GM19463 (cell line): Measurements from ENCODE around the gene CCL4L2.
"Not testable (repeated sequence)": the region's sequence is repeated elsewhere in the genome, so short reads cannot be mapped to it uniquely, and the experiment has no call there.

Experiments used
- ATAC-seq: cut with Tn5 transposase; IDR thresholded peaks from one replicate; pipeline ENCODE4 v1.9.1; 2021; ENCODE audit warnings: mild to moderate bottlenecking, moderate library complexity; ENCODE audit not compliant: unreplicated experiment

CCL4L2 gene

DNA sequence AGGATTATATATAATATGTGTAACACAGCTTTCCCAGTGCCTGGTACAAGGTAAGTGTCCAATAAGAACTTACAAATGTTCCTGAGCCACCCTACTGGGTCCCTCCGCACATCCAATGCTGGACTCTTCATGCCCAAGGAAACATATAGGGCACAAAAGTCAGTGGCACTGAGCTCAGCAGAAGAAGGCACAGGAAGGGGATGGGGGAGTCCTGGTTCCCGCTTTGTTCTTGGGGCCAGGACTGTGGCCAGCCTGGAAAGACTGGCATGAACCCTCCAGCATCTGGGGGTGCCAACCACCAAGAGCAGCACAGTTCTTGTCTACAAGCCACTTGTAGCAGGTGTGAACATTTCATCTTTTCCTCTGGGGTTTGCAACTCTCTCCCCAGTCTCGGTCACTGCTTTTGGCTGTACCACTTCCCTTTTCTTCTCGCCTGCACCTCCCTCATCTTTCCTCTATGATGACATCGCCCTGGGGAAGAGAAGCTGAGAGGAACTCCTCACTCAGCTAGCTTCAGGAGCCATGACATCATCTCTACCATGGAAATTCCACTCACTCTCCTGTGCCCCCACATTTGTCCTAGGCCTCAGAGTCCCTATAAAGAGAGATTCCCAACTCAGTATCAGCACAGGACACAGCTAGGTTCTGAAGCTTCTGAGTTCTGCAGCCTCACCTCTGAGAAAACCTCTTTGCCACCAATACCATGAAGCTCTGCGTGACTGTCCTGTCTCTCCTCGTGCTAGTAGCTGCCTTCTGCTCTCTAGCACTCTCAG, at the start of gene CCL4L2:
CCL4L2 (plus strand) TSS at position 625 of the 773 bp plus-strand sequence.
- peak; percentile 68 for ATAC-seq

DNA sequence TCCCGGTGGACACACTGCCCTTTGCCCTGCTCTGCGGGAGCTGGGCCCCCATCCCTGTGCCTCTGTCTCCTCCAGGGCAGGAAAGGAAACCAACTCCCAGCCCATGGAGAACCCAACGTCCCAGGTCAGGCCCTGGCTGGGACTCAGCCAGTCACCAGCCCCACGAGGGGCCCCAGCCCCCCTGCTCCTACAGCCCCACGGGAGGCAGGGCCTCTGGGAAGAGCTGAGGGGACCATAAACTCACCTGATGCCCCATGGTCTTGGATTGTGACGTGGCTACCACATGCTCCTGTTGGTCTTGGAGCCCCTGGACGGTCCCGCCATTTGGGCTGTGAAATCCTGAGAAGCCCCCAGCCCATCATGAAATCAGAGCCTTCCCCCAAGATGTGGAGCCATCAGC, 42.0 kb upstream of the CCL4L2 start:
- not testable (repeated sequence) for ATAC-seq

DNA sequence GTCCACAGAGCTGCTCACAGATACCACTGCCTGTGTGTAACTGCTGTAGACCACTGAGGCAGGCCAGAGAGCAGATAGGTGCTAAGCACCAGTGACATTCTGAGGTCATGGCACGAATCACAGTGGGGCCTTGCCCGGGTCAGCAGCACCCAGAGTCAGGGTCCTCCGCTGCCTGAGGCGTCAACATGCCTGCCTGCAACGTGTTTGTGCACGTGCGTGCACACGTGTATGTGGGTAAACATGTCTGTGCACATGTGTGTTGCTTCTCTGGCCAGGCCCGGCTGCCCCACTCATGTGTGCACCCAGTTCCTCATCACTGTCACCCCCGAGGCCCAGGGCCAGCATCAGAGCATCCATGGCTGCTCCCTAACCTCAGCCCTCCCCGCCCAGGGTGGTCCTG, 34.3 kb upstream of the CCL4L2 start, which contains the start of gene TBC1D3B:
TBC1D3B (minus strand) TSS at position 101 of the 400 bp plus-strand sequence. CDS start 1,586 bp downstream, outside the sequence.
- not testable (repeated sequence) for ATAC-seq

DNA sequence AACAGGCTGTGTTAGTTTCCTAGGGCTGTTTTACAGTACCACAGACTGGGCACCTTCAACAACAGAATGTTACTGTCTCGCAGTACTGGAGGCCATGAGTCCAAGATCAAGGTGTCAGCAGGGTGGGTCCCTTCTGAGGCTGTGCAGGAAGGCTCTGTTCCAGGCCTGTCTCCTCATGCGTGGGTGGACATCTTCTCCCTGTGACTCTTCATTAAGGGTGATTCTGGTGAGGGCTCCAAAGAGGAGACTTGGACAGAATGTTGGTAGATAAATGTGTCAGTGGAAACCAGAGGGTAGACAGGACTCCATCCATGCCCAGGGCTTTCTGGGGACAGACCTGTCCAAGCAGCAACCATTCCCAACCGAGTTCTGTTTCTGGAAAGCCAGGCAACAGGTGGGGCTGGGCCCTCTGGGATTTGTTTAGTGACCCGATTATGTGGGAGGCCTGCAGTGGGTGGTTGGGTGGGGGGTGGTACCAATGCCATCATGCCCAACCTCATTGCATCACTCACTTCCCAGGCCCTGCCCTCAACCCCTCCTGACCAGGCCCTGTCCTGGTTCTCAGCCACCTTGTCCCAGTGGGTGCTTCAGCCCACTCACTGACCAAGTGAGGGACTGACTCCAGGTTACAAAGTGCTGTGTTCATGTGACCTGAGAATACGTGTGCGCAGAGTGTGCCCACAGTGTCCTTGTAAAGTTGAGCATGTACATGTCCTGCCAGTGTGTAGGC, 29.3 kb upstream of the CCL4L2 start:
- not testable (repeated sequence) for ATAC-seq

DNA sequence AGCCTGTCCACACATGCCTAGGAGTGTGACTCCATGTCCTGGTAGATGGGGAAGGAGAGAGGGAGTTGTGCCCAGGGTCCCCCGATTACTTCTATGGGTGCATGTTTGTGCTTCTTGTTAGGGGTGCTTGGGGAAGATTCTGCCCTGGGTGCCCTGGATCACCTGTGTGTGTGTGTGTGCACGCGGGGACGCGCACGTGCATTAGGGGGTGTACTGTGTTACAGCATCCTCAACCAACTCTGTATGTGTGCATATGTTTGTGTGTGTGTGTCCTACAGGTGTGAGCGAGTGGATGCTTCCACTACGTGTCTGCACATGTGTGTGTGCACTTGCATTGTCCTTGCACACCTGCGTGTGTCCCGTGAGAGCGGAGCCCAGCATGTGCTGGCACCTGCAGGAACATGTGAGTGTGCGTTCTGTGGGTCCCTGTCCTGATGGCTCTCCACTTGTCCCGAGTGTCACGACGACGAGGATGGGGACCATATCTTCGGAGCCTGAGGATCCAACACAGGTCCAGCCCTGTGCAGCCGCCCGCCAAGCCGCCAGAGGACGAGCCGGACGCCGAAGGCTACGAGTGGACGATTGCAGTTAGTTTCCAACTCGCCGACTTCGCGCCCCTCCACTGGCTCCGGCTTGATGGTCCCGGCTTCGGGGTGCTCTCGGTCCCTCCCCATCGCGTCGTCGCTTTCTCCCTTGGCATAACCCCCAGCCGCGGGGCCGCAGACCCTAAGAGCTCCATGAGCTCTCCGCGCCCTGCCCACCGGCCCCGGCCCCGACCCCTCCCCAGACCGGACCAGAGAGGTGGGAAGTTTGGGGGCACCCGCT, 28.5 kb upstream of the CCL4L2 start:
- ATAC-seq = no peak

DNA sequence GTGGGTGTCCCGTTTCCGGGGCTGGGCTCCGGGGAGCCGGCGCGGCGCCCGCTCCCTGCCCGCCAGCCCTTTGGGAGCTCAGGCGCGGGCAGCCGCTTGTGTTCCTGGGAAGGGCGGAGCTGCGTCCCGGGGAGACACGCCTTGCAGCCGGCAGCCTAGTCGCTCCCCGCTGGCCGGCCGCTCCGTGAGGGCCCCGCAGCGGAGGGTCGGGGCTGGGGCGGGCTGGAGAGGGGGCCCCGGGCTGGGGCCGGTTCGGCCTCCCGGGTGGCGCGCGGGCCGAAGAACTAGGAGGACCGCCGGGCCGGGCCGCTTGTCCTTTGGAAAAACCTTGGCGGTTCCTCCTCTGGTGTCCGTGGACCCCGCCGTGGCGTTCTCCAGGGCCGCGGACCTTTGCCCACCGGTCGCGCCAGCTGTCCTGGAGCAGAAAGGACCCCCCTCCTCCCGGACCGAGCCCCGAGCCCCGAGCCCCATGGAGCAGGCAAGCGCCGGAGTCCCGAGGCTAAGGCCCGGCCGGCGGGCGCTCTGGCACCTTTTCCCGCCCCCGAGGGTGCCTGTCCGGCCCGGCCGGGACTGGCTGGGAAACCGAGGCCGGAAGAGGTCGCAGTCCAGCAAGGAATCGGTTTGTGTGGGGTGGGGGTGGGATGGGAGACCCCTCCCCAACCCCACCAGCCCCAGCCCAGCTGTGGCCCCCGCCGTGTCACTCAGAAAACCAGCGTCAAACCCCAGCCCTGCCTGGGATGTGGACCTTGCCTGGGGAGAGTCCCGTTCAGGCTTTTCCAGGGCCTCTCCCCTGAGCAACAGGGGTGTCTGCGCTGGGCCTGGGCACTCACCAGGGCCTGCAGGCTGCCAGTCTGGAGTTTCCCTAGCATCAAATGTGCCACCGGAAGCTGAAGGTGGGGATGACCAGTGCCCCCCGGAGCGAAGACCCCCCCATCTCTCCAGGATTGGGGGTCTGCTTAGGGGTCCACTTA, 27.6 kb upstream of the CCL4L2 start:
- no peak for ATAC-seq

DNA sequence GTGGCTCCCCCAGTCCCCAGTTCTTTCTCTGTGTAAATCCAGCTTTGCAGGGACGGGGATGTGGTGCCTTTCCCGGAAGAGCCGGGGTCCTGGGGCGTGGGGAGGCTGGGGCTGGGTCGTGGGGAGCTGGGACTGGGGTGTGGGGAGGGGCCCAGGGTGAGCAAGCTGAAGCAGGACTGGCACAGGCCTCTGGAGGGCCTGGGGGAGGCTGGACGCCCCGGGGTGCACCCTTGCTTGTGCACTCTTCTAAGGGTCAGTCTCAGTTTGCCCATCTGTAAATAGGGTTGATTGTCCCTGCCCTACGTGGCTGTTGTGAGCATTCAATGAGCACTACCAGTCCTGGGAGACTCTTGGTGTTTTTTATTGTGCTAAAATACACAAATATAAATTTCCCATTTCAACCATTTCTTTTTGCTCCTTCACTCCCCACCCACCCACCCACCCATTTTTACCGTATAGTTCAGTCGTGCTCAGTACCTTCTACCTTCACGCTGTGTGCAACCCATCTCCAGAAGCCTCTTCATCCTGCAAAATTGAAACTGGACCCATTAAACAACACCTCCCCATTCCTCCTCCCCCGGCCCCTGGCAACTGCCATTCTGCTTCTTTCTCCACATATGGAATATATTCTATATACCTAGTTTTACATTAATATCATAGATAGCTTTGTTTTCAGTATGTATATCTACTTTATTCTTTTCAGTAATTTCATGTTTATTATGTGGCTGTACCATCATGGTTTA, 26.7 kb upstream of the CCL4L2 start:
- ATAC-seq = no peak

DNA sequence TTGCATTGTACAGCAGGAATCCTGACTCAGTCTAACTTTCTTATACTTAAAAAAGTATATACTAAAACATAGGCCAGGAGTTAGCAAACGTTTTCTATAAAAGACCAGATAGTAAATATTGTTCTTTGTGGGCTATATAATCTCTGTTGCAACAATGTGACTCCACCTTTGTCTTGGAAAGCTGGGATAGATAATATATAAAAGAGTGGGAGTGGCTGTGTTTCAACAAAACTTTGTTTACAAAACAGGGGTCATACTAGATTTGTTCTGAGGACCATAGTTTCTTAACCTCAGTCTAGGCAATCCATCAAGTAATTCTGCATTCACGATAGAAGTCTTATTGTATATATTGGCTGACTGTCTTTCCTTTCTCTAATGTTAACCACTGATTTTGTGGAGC, 25.4 kb upstream of the CCL4L2 start:
- no peak for ATAC-seq

DNA sequence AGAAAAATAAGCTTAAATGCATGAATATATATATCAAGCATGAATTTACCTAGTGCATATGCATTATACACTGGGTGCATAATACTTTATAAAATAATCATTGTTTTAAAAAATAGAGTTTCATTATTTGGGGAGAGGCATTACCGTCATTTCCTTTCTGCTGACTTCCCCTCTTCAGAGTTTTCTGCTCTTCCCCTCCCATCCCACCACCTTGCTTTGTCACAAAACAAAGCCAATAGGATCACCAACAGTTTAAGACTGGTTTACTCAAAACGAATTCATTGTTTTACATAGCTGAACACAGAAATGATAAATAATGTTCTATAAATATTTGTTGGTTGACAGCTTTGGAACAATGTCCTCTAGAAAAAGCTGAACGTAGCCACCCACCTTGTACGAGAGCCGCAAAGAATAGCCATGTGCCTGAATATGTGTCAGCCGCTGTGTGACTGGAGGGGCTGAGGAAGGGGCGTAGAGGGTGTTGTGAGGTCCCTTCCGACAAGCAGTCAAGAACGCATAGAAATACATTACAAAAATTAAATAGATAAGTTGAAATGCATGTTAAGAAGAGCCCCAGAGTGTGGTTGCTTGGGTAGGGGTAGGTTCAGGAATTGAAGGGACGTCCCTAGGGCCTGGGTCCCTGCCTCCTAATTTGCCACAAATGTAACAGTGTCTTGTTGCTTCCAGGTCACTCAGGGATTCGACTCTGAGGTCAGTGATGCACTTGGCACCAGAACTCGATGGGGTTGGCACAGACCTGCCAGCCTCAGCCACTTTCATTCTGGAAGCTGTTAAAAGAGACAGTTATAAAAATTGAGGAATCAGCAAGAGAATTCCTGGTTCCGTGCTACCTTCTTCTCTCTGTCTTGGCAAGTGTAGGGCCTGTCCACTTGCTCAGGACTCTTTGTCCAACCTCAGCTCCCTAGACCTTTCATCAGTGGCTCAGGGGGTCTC, 23.8 kb upstream of the CCL4L2 start:
- ATAC-seq = not testable (repeated sequence)

DNA sequence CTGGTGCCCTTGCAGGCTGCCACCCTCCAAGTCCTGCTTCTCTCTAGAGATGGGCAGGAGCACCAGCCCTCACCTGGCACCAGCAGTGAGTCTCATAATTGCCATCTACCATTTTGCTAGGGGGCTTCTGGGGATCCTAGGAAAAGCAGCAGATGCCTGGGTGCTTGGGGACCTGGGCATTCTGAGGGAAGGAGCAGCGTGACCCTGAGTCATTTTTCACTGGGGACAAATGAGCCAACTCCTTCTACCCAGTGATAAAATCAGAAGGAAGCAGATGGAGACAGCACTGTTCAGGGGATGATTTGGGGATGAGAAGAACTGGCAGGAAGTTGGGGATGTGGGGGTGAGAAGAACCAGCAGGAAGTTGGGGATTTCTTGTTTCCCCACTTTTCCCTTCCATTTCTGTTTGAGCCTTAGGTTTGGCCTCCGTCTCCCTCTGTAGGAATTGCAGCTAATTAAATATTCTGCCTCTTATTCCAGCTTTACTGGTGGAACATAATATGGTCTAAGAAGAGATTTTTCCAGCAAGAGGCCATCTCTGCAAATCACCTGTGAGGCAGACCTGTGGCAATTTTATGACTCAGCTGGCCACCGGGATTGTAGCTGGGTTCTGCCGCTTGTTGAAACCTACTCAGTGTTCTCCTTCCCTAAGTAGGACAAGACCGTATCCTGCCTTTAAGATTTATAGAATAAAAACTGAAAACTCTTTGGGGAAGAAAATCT, 22.8 kb upstream of the CCL4L2 start:
- ATAC-seq = not testable (repeated sequence)

DNA sequence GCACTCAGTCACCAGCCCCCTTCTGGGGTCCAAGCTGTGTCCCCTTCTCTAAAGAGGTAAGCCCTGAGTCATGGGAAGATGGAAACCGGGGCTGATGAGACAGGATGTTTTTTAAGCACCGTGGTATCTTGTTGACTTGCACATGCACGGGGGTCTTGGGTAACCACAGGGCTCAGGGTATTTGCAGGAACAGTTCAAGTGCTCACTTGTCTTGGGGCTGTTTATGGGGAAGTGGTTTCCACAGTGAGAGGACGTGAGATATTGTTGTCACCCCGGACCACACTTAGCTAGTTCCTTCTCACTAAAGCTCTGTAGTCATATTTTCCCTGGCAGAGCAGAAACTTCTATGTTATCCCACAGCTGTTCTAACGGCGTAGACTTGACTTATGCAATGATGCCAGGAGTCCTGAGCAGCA, 22.0 kb upstream of the CCL4L2 start:
- ATAC-seq = peak; percentile 71

DNA sequence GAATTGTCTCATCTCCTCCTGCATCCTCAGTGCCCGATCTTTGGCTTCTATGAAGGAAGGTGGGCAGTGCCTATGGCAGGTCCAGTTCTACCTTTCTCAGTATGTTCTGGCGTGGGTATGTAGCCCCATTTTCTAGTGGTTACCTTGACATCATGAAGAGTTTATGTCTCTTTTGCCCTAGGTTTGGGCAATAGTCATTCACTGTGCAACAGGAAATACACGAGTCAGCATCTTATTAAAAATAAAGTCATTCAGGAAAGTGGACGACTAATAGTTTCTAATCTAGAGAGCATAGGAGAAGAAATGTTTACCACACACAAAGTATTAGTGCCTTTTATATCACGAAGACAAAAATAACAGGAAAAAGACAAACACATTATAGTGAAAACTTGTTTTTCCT, 20.9 kb upstream of the CCL4L2 start:
- not testable (repeated sequence) for ATAC-seq

DNA sequence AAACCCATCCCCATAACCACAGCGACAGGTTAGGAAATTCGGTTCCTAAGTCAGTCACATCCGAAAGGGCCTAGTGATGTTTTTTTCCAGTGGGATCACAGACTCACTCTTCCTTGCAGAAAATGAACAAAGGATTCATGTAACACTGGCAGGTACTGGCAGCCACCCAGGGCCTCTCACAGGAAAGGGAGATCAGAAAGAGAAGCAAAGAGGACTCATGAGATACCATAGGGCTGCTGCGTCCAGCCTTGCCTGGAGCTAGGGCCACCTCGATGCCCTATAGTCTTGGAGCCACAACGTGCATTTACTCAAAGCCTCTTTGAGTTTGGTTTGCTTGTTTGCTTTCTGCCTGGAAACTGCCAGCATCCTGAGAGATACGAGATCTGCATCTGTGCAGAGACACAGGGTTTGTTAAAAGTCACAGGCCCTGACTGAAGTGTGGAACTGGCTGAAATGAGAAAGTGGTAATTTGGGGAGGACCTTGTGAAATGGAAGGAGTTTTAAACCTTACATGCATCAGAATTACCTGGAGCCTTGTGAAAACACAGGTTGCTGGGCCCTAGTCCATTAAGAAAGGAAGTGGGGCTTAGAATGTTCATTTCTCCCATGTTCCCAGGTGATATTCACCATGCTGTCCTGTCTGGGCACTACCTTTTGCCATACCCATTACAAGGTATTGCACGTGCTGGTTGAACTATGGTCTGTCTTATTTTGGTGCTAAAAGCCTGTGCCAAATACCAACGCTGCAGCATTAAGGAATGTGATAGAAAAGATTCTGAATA, 20.1 kb upstream of the CCL4L2 start:
- not testable (repeated sequence) for ATAC-seq

DNA sequence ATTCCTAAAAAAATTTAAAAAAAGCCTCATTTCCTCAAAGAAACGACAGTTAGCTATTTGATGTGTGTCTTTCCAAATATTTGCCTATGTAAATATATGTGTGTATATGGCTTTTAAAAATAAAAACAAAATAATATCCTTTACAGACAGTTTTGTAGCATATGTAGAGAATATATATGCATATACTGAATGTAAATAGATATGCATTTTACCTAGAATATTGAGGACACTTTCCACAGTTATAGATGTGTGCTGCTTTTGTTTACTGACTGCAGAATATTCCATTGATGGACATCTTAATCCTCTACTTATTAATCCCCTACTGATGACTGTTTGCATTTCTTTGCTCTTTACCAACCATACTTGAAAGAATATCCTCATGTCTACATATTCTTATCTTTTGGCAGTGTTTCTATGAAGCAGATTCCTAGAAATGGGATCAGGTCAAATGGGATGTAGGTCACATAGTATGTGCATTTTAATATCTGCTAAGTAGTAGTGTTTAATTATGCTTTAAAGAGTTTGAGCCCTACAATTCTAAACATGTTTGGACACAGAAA, 17.6 kb upstream of the CCL4L2 start:
- no peak for ATAC-seq

DNA sequence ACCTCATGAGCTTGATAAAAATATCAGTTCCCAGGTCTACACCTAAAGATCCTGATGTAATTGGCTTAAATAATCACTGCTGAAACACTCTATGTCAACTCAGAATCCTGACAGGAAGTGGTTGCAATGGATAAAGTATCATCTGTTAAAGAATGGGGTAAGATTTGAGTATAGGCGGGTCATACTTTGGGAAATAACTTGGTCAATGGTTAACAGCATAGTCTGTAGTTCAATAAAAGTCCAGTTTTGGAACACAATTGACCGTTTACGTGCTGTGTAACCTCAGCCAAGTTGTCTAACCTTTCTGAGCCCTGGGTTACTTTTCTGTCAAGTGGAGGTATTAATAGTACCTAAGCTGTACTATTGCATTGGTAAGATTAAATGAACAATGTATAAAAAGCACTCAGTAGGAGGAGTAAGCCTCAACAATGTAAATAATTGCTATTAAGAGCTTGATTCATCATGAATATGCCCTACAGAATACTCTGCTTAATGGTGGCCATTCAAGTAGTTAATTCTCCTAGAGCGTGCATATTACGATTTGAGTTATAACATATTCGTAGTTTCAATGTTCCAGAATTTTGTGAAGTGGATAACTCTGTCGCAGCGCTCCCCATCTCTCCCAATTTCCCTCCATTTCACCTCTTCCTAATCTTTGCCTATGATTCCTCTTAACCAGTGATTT, 16.6 kb upstream of the CCL4L2 start:
- ATAC-seq = not testable (repeated sequence)
